HTERT RPE-1 (cell line): ENCODE results near the gene SESN3.
"Not testable (repeated sequence)": the region's sequence is repeated elsewhere in the genome, so short reads cannot be mapped to it uniquely, and the experiment has no call there.

ENCODE experiments used
- in situ Hi-C: fragments of 300-500 bp; cut with MboI; formaldehyde crosslinking; loops from 4 replicates; pipeline ENCODE4 v1.14.3; 2020; ENCODE audit warnings: low sequenced_read_pairs

The SESN3 gene

DNA sequence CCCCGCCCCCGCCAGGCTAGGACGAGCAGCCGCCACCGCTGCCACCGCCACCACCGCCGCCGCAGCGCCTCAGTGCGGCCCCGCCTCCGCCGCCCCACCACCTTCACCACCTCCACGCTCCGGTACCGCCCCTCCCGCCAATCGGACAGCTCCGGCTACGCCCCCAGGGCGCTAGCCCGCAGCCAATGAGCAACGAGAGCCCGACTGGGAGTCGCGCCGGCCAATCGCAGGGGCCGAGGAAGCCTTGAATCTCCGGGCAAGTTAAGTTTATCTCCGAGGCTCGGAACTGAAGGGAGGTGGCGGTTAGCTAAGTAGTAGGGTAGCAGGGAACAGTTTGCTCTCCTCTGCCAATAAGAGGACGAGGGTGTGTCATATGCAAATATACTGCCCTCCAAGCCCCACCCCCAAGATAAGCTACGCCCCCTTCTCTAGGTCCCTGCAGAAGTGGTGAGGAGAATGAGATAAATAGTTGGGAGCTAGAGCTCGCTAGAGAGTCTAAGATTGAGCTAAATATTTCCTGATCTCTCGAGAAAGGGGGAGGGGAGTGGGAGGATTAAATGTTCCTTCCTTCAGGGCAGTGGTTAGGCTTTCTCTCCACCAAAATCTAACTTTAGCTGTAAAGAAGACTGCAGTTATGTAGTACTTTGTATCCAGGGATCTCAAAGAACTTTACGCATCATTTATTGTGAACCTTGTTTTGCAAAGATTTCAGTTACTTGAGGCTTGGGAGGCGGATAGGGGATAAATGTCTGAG is at the start of gene SESN3:
TSS of gene SESN3 (minus strand) at position 76 of the 754 bp plus-strand sequence. CDS start 342 bp downstream, outside the sequence.
- in situ Hi-C loops: no loop called here

DNA sequence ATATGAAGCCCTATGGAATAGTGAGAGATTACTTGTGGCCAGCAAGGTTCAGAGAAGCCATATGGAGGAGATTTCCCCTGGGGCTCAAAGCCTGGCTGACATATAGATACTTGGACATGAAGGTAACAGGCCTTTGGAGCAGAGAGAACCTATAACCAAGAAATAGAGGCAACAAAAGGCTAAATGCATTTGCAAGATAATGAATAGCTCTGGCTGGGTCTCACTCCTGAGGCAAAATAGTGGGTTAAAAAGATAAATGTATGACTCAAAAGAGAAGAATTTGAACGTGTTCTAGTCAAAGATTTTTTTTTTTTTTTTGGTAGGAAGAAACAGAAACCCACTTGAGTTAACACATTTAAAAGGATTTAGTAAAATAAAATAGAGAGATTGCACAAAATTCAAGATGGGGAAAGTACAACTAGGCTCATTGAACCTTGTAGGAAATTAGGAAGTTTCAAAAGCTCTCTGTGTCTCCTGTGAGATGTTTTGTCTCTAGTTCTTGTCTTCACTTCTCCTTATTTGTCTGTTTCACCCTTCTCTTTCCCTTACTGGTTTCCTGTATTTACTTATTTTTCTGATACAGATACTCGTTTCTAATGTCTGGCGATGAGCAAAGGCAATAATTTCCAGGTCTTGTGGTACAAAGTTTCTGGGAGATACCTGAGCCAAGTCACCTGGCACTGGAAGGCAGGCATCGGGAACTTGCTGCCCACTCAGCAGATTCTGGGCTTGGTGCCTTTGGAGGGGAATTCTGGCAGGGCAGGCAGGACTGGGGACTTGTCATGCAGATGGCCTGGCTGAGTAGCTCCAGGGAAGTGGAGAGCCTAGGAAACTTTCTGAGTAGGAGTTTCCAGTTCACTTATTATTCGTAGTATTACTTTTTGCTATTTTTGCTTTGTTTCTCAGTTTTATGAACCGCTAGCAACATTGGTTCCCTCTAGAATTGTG is 49.2 kb upstream of the SESN3 start:
- in situ Hi-C loops: no loop called here

DNA sequence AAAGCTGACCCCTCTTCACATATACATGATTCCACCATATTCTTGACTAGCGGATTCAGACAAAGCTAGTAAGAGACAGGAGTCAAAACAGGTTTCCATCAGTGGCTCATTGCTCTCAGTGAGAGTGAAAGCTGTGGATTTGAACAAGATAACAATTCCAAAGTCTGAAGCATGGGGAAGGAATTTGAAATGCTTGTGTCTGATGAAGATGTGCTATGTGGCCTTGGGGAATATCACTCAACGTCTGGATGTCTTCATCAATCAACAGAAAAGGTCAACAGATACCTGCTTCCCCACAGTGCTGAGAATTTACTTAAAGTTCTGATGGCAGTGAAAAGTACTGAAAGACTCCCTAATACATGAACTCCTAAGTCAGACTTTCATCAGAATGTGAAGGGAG is 46.9 kb upstream of the SESN3 start:
- in situ Hi-C loops: no loop called here

GRCh38 chr11:95276139-95276538 is 45.1 kb upstream of the SESN3 start:
- in situ Hi-C loops: no loop called here

DNA sequence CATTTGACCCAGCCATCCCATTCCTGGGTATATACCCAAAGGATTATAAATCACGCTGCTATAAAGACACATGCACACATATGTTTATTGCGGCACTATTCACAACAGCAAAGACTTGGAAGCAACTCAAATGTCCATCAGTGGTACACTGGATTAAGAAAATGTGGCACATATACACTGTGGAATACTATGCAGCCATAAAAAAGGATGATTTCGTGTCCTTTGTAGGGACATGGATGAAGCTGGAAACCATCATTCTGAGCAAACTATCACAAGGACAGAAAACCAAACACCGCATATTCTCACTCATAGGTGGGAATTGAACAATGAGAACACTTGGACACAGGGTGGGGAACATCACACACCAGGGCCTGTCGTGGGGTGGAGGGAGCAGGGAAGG is 42.6 kb upstream of the SESN3 start:
- in situ Hi-C loops: not testable (repeated sequence)

DNA sequence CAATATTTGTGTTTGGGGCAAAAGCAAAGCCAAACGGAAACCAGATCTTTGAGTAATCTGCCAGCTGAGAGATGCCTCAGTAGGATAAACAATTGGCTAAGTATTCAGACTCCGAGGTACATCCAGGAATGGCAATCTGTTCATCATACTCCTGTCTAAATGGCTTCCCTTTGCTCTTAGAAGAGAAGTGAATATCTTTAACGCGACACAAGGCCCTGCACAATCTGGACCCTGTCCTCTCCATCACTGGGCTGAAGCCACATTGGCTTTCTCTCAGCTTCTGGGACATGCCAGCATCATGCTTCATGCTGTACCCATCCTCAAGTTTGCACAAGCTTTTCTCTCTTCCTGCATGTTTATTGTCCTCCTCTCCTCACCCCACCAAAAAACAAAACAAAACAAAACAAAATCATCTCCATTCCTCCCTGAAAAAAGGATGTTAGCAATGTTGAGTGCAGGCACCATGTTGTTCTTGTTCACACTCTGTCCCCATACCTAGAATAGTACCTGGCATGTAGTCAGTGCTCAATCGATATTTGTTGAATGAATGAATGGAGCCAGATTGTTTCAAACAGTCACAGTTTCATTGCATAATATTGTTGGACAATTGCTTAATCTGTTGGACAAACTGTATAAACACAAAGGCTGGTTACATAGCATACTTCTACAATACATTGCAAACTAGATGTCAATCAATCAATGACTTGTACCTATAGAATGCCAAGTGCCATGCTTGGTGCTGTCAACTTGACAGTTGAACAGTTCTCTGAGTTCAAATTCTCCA is 38.2 kb upstream of the SESN3 start:
- in situ Hi-C loops: no loop called here

- in situ Hi-C loops: no loop called here
Measured at GRCh38 chr11:95268391-95268790, 37.4 kb upstream of the SESN3 start.

- in situ Hi-C loops: no loop called here
Measured at GRCh38 chr11:95267601-95268213, 36.7 kb upstream of the SESN3 start.

DNA sequence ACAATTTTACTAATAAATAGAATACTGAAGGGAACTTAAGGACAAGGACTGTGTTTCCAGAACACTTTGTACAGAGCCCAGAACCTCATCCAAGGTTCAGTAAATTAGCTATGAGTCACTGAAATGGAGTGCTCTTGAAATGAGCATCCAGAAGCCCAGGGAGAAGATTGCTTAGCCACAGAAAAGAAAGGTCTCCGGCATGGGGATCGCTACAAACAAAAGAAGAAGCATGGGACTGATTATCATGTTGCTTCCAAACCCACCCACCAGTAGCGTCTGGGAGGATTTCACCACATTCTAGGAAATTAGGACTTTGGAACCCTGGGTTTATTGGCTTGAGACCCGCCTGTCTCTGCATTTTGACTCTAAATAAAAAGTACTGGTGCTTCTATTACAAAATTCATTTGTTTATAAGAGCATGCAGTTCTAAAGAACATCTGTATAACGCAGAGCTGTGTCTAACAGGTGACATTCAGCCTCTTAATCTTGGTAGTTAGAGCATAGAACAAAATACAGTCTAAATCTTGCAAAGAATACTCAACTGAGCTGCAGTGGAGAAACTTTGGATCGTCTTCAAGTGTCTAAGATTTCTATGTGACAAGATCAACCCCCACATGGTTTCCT is 35.9 kb upstream of the SESN3 start:
- in situ Hi-C loops: no loop called here

- in situ Hi-C loops: no loop called here
Measured at GRCh38 chr11:95264881-95265280, 33.9 kb upstream of the SESN3 start.

DNA sequence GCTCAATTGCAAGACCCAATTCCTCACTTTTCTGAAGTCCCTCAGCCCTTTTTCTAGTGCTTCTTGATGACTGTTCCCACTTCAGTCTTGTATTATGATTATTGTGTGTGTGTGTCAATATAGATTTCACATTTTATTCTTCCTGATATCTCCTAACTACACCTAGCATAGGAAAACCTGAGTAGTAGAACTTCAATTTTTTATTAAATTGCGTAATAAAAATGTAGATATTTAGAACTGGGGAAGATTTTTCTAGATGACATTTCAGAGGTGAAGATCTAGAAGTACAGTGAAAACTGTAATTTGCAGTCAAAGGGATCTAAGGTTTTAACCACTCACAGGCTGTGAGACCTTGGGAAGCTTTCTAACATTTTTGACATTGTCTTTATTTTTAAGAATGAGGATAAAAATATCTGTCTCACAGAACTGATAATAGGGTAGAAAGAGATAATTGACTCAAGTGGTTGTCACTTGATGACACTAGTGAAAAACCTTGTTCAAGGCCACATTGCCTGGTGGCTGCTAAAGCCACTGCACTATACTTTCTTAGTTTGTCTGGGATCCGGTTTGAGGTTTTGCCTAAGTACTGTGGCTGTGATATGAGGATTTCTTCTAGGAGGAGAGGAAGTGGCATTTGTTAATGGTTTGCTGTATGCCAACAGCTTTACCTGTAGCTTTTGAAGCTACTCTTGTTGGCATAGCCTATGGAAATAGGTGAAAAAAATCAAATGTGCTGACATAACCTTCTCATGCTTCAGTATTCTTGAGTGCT is 32.2 kb upstream of the SESN3 start:
- in situ Hi-C loops: no loop called here

- in situ Hi-C loops: no loop called here
Measured at GRCh38 chr11:95257456-95257971, 26.5 kb upstream of the SESN3 start.

DNA sequence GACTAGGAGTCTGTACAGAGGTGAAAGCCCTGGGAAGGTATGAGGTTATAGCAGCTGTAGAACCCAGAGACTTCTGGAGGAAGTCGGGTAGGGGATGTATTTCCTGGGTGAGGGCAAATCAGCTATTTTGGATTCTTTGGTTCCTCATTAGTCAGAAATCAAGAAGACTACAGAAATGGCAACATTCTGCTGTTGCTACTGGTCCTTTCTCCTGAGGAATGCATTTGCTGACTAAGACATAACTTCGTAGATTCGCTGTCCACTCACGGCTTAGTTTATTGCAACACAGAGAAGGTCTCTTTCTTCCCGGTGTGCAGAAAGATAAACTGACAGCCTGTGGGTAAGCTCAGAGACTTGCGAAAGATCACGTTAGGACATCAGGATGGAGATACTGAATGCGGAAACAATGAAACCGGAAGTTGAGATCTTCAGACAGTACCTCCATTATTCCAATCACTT is 25.3 kb upstream of the SESN3 start:
- in situ Hi-C loops: no loop called here

DNA sequence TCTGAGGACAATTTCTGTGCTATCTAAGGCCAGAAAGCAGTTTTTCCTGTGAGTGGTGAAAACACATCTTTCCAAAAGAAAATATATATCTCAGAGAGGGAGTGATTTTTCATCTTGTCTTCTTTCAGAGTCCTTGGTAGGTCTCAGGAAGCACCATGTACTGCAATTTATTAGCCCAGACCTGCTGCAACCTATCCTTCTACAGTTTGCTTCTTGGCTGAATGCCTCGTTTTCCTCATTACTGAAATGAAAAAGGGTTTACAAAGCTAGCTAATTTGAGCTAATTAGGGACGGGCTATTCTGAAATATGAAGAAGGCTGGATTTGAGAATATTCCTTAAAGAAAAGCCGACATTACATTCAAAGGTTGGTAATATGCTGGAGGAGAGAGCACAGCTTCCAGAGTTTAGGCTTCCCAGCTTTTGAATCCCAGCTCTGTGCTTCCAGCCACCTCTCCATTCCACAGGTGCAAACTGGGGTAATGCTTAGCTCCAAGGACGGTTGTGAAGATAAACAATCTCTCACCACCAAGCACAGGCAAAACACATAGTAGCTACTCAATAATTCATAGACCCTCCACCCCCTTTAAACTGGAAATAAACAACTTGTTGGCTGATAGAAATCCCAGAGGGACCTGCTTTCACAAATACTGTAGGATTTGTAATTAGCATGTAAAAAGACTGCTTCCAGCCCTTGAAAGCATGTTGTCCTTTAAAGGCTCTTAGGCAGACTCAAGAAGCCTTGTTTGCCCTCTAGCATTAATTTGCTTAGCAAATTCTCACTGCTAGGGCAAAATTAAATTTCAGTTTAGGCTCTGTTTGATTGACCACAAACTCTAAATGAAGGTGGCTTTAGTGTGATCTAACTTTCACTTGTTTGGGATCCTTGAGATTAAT is 24.5 kb upstream of the SESN3 start:
- in situ Hi-C loops: no loop called here

DNA sequence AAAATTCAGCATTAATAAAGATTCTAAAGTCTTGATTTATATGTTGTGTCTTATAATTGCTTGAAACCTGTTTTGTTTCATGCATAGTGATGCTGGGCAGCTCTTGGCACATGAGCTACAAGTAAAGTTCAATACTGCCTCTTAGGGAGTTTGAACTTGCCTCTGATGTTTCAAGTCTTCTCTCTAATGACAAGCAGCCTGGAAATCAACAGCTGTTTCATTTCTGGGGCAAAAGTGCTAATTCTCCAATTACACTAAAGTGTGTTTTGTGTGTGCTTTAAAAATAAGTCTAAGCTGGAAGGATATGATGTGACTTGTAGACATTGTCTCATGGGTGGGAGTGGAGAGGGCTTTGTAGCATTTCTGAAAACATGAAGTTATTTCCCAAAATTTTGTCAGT is 23.7 kb upstream of the SESN3 start:
- in situ Hi-C loops: no loop called here

GRCh38 chr11:95254131-95254704 is 23.2 kb upstream of the SESN3 start:
- in situ Hi-C loops: no loop called here

DNA sequence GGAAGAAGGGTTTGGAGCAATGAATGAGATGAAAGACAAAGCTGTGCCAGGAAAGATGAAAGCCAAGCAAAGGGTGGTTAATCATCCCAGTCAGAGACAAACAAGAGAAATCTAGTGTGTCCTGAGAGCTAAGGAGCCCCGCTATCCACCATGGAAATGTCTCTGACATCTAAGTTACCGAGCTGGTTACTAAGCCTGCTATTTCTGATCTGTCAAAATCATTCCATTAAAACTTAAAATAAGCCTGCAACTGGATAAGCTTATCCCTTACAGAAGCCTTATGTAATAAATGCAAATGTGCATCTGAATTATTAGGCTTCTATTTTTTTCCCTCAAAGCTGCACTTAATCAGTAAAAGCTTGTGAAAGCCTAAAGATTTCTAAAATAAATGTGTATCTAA is 22.1 kb upstream of the SESN3 start:
- in situ Hi-C loops: no loop called here

DNA sequence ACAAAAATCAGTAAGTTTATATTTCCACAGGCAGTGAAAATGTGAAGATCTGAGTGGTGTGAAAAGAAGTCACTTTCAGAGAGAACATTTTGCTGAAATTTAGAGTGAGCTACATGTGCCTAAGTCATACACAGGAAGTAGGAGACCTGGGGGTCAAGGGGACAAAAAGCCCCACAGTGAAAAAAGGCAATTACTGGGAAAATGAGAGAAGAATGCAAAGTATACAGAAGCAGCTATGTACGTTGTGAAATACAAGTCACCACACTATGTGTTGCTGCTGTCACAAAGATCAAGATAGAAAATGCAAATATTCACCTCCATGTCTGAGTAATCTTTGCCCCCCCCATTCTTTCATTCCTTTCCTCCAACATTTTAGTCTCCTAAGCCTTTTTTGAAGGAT is 21.6 kb upstream of the SESN3 start:
- in situ Hi-C loops: no loop called here
